ENCODE data around the gene COL23A1. TPM values are rescaled to one million over a fixed set of nuclear protein-coding genes. Genes with fewer than 3 reads are reported as not detected.

COL23A1 gene
- polyA plus RNA-seq, 1 donor (not counting 4 experiments of a cell fraction or from before 2014, with no cell fraction given) = not detected

- no peak overlapping the region for H3K27ac ChIP-seq (ENCODE audit: control insufficient read depth, insufficient read depth, low read length)
- no peak overlapping the region for H3K4me3 ChIP-seq (ENCODE audit: control insufficient read depth in 2 of 3, extremely low read depth in 1 of 3, insufficient read depth in 2 of 3, low read depth in 1 of 3, low read length in 3 of 3)
- H3K4me1 ChIP-seq (ENCODE audit: control insufficient read depth, extremely low read depth, insufficient read depth, low read length) = no peaks in the 10 kb centered on the region
- DNase-seq (ENCODE audit: low read depth, low spot score) = no peak
- H3K4me2 ChIP-seq (ENCODE audit: control insufficient read depth, extremely low read depth, insufficient read depth, low read depth, low read length) = no peak overlapping the region
- dilution Hi-C loops (cut with MboI; ENCODE audit: extremely low pct_ligation_motif_present, low sequenced_read_pairs) = no loop called here
- no peak overlapping the region for H2AFZ ChIP-seq (ENCODE audit: control insufficient read depth, low read length)
- H3K9me1 ChIP-seq (ENCODE audit: control insufficient read depth, extremely low read depth, insufficient read depth, low read length) = no peaks in the 10 kb centered on the region
- no peak for FAIRE-seq
- peaks cover 16 to 28% of the 10 kb centered on the region in 2 experiments for H3K36me3 ChIP-seq (ENCODE audit: control insufficient read depth in 2 of 2, extremely low read depth in 1 of 2, insufficient read depth in 2 of 2, low read length in 2 of 2)
- TF ChIP-seq EZH2 (IDR thresholded peaks at IDR 0.05; ENCODE audit: low read length) (no peak), CTCF (optimal IDR thresholded peaks at IDR 0.05 in 1 of 3, IDR thresholded peaks at IDR 0.05 in 1 of 3, conservative IDR thresholded peaks at IDR 0.05 in 1 of 3; ENCODE audit: extremely low read depth in 1 of 3, insufficient read depth in 2 of 3, low read length in 3 of 3) (no peak)
- H3K9ac ChIP-seq (ENCODE audit: control insufficient read depth, extremely low read depth, insufficient read depth, low read length) = no peak overlapping the region
- H3K27me3 ChIP-seq (ENCODE audit: control insufficient read depth, extremely low read depth, insufficient read depth, low read length) = no peaks in the 10 kb centered on the region
- no peaks in the 10 kb centered on the region for H4K20me1 ChIP-seq (ENCODE audit: control insufficient read depth, extremely low read depth, insufficient read depth, low read length)
- H3K79me2 ChIP-seq (ENCODE audit: control insufficient read depth, insufficient read depth, low read length) = no peaks in the 10 kb centered on the region
- H3K9me3 ChIP-seq (ENCODE audit: control insufficient read depth, low read depth, low read length) = no peaks in the 10 kb centered on the region
Measured at GRCh38 chr5:178606269-178606668, 16.1 kb upstream of the COL23A1 start.

DNA sequence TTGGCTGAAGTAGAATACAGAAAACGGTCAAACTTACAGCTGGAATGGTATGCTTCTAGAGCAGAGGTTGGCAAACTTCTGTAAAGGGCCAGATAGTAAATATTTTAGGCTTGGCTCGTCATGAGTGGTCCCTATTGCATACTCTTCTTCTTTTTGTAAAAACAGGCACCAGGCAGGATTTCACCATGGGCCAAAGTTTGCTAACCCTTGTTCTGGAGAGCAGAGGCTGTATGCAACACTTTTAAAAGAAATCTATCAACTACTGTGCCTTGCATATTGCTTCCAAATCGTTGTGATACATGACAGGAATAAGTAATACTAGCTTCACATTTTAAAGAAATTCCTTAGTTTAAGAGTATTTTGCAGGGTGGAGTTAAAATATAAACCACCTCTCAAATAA lies 15.6 kb upstream of the COL23A1 start:
- no peaks in the 10 kb centered on the region for H3K9me3 ChIP-seq (ENCODE audit: control insufficient read depth, low read depth, low read length)
- H3K27ac ChIP-seq (ENCODE audit: control insufficient read depth, insufficient read depth, low read length) = no peak overlapping the region
- H3K4me2 ChIP-seq (ENCODE audit: control insufficient read depth, extremely low read depth, insufficient read depth, low read depth, low read length) = no peak overlapping the region
- H3K4me1 ChIP-seq (ENCODE audit: control insufficient read depth, extremely low read depth, insufficient read depth, low read length) = no peaks in the 10 kb centered on the region
- H3K9me1 ChIP-seq (ENCODE audit: control insufficient read depth, extremely low read depth, insufficient read depth, low read length) = no peaks in the 10 kb centered on the region
- H3K36me3 ChIP-seq (ENCODE audit: control insufficient read depth in 2 of 2, extremely low read depth in 1 of 2, insufficient read depth in 2 of 2, low read length in 2 of 2) = peaks cover 15 to 25% of the 10 kb centered on the region in 2 experiments
- H3K9ac ChIP-seq (ENCODE audit: control insufficient read depth, extremely low read depth, insufficient read depth, low read length) = no peak overlapping the region
- dilution Hi-C loops (cut with MboI; ENCODE audit: extremely low pct_ligation_motif_present, low sequenced_read_pairs) = no loop called here
- no peaks in the 10 kb centered on the region for H3K27me3 ChIP-seq (ENCODE audit: control insufficient read depth, extremely low read depth, insufficient read depth, low read length)
- TF ChIP-seq EZH2 (IDR thresholded peaks at IDR 0.05; ENCODE audit: low read length) (no peak), CTCF (optimal IDR thresholded peaks at IDR 0.05 in 1 of 3, IDR thresholded peaks at IDR 0.05 in 1 of 3, conservative IDR thresholded peaks at IDR 0.05 in 1 of 3; ENCODE audit: extremely low read depth in 1 of 3, insufficient read depth in 2 of 3, low read length in 3 of 3) (no peak)
- H3K4me3 ChIP-seq (ENCODE audit: control insufficient read depth in 2 of 3, extremely low read depth in 1 of 3, insufficient read depth in 2 of 3, low read depth in 1 of 3, low read length in 3 of 3) = no peak overlapping the region
- FAIRE-seq (no peak), DNase-seq (ENCODE audit: low read depth, low spot score) (no peak)
- no peaks in the 10 kb centered on the region for H3K79me2 ChIP-seq (ENCODE audit: control insufficient read depth, insufficient read depth, low read length)
- H2AFZ ChIP-seq (ENCODE audit: control insufficient read depth, low read length) = no peak overlapping the region
- H4K20me1 ChIP-seq (ENCODE audit: control insufficient read depth, extremely low read depth, insufficient read depth, low read length) = no peaks in the 10 kb centered on the region
